Thoracic aorta (tissue), 2 donors: ENCODE results near the gene SLC7A9. TPM values are rescaled to one million over a fixed set of nuclear protein-coding genes. Genes with fewer than 3 reads are reported as not detected.
"Not testable (repeated sequence)": the region's sequence is repeated elsewhere in the genome, so short reads cannot be mapped to it uniquely, and the experiment has no call there.

Source experiments
- ATAC-seq: fragments of 150-250 bp; one replicate; pipeline ENCODE4 v1.8.0; 2017; ENCODE audit warnings: low read depth; ENCODE audit not compliant: insufficient number of reproducible peaks, low FRiP score
- DNase-seq: peaks from one replicate; pipeline ENCODE4 v3.0.0-alpha.2; 2020; ENCODE audit warnings: low spot score
- H3K27ac ChIP-seq, 2 donors: fragments of 200-600 bp; sonication (generic); 1 replicate in 1 of 2; 2 replicates in 1 of 2; pipeline ENCODE4 v1.5.1; 2016; ENCODE audit warnings: mild to moderate bottlenecking in 2 of 2, moderate library complexity in 2 of 2
- H3K27me3 ChIP-seq: fragments of 200-600 bp; sonication (generic); replicated peaks from 2 replicates; pipeline ENCODE4 v1.6.0; 2016; ENCODE audit warnings: mild to moderate bottlenecking; ENCODE audit not compliant: insufficient read depth
- H3K36me3 ChIP-seq: fragments of 200-600 bp; sonication (generic); one replicate; pipeline ENCODE4 v1.5.1; 2016
- H3K4me1 ChIP-seq, 2 donors: fragments of 200-600 bp; sonication (generic); 1 replicate in 1 of 2; 2 replicates in 1 of 2; pipeline versions ENCODE4 v1.5.1 to v1.6.0; 2016; ENCODE audit warnings: low read depth in 2 of 2, mild to moderate bottlenecking in 1 of 2; ENCODE audit not compliant: control insufficient read depth in 1 of 2
- H3K4me3 ChIP-seq: fragments of 200-600 bp; sonication (generic); 2 replicates; pipeline ENCODE4 v1.5.1; 2016; ENCODE audit warnings: mild to moderate bottlenecking
- H3K9me3 ChIP-seq: fragments of 200-600 bp; sonication (generic); 2 replicates; pipeline ENCODE4 v1.5.1; 2016
- CTCF ChIP-seq: fragments of 200-600 bp; sonication (generic); IDR thresholded peaks from one replicate; pipeline ENCODE4 v1.5.1; 2019; ENCODE audit warnings: antibody characterized with exemption
- total RNA-seq, 2 donors: library from RNA; depleted of rRNA; stranded (reverse); fragments of >200 nt; gene quantifications; one replicate each; pipeline versions ENCODE4 v1.1.0 to v1.2.3, GENCODE V29; 2016

Gene SLC7A9
- total RNA-seq, 2 donors from 2014 or later: 0.56 TPM; not detected in 1

- H3K27ac ChIP-seq: no peak overlapping the region
- H3K36me3 ChIP-seq: peaks cover 2% of the 10 kb centered on the region
- ATAC-seq: no peak
- TF ChIP-seq CTCF: no peak
- no peaks in the 10 kb centered on the region for H3K9me3 ChIP-seq
- DNase-seq: no peak
- H3K27me3 ChIP-seq: no peaks in the 10 kb centered on the region
- H3K4me3 ChIP-seq: no peak overlapping the region
- H3K4me1 ChIP-seq: no peaks in the 10 kb centered on the region
Measured at GRCh38 chr19:32873247-32873959, 3.8 kb upstream of the SLC7A9 start.

GRCh38 chr19:32872391-32872790 lies 2.8 kb upstream of the SLC7A9 start:
- Histone ChIP-seq H3K27me3 (no peaks in the 10 kb centered on the region), H3K4me1 (no peaks in the 10 kb centered on the region), H3K9me3 (no peaks in the 10 kb centered on the region), H3K27ac (no peak overlapping the region), H3K4me3 (no peak overlapping the region), H3K36me3 (no peaks in the 10 kb centered on the region)
- TF ChIP-seq CTCF: no peak
- no peak for DNase-seq
- ATAC-seq: no peak

- Histone ChIP-seq H3K4me1 (no peaks in the 10 kb centered on the region), H3K36me3 (no peaks in the 10 kb centered on the region), H3K4me3 (no peak overlapping the region), H3K9me3 (no peaks in the 10 kb centered on the region), H3K27me3 (no peaks in the 10 kb centered on the region), H3K27ac (no peak overlapping the region)
- TF ChIP-seq CTCF: no peak
- ATAC-seq (no peak), DNase-seq (no peak)
Measured at GRCh38 chr19:32870981-32871451, 1.4 kb upstream of the SLC7A9 start.

- Histone ChIP-seq H3K27ac (no peak overlapping the region), H3K4me1 (no peaks in the 10 kb centered on the region), H3K9me3 (no peaks in the 10 kb centered on the region), H3K36me3 (no peaks in the 10 kb centered on the region), H3K27me3 (no peaks in the 10 kb centered on the region), H3K4me3 (no peak overlapping the region)
- ATAC-seq (no peak), DNase-seq (no peak)
- TF ChIP-seq CTCF: no peak
Measured at GRCh38 chr19:32869966-32870573, 503 bp upstream of the SLC7A9 start.

- TF ChIP-seq CTCF: no peak
- Histone ChIP-seq H3K27ac (no peak overlapping the region), H3K27me3 (no peaks in the 10 kb centered on the region), H3K4me3 (no peak overlapping the region), H3K4me1 (no peaks in the 10 kb centered on the region), H3K36me3 (no peaks in the 10 kb centered on the region), H3K9me3 (no peaks in the 10 kb centered on the region)
- ATAC-seq: no peak
- DNase-seq: no peak
Measured at GRCh38 chr19:32868206-32868950, 1.2 kb downstream of the SLC7A9 start.

GRCh38 chr19:32867436-32867835 lies 2.1 kb downstream of the SLC7A9 start:
- H3K4me3 ChIP-seq, ATAC-seq, H3K9me3 ChIP-seq, H3K27ac ChIP-seq, DNase-seq, H3K27me3 ChIP-seq, H3K36me3 ChIP-seq, H3K4me1 ChIP-seq: not testable (repeated sequence)
